Kidney glomerular epithelial cell (primary cell): ENCODE results near the gene CHST11.

Experiments
- DNase-seq: peaks from one replicate; lab custom pipeline; 2025; lab: John Stamatoyannopoulos, UW

CHST11 gene

DNA sequence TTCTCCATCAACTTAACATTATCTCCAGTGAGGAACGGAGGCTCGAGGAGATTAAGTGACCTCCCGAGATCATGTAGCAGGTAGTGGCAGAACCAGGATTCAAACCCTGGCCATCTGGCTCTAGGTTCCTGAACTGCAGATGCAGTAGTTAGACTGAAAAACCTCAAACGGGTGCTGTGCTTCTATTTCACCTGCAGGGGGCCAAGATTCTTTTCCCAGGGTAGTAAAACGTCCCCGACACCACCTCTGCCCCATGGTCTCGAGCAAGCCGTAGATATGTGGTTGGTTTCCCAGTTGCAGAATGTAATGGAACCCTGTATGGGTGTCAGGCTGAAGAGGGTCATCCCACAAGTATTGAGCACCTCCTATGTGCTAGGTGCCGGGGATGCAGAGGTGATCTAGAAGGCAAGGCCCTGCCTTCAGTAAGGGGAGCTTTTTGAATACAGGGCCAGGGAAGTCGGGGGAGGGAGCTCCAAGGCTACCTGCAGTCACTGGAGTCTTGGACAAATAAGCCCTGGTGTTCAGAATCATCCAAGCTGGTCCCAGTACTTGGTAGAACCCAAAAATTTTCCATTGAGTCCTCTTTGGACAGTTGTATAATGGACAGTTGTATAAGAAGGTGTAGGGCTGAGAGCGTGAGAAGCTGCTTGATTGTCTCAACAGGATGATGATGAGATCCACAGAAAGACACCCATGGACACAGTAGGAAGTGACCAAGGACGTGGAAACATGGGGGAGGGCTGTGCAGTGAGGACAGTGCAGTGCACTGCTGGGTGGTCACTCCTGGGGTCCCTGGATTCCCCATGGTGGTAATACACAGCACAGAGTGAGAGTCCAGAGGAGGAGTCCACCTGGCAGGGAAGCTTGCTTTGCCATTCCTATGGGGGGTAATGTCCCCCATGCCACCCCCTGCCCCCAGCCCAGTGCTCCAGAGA, 197.2 kb downstream of the CHST11 start:
- no peak for DNase-seq

DNA sequence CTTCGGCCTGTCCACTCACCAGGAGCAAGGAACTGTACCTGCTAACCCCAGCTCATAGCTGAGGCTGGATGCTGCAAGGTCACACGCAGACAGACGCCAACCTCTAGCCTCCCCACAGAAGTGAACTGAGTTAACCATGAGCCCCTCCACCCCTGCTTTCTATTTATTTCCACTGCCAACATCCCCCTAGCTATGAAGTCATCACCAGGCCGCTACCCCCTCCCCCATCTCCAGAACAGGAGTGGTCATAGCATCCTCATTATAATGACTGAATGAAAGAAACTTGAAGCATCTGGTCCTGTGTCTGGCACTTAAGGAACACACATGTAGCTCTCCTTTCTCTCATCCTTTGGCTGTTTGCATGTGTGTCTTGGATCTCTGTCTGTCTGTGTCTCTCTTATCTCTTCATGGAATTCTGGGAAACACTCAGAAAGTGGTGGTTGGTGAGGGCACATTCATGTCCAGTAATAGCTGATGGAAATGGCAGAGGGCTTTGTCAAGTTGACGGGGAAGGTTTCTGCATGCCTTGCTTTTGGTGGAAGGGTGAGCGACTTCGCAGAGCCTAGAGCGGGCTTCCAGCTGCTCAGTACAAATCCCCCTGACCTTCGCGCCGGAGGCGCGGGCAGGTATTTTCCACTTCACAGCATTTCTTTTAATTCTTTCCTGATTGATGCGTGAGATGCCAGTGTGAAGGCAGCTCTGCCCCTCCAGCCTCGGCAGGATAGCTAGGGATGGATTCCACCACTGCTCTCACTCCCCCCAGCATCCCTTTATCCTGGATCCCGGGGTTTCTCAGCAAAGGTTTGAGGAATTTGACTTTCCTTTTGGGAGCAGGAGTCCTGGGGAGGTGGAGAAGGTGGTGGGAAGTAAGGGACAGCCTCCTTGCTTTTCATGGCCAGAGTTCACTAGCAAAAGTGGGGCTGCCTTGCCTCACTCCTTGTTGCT, 198.2 kb downstream of the CHST11 start:
- DNase-seq, result no peak

DNA sequence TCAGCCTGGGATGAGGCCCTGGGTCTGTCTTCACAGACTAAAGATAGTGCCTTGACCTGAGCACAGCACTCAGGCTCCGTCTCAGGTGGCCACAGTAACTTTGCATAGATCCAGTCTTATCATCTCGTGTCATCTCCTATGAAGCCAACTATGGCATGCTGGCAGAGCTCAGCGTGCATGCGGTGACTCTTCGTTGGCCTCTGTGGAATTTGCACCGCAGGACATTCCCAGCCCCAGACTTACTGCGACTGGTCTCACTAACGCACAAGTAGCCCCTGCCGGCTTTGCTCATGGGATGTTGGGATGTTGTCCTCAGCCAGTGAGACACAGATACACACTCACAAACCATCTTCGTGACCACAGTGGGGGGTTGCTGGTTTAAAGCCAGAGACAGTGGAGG, 199.6 kb downstream of the CHST11 start:
- DNase-seq, result no peak

DNA sequence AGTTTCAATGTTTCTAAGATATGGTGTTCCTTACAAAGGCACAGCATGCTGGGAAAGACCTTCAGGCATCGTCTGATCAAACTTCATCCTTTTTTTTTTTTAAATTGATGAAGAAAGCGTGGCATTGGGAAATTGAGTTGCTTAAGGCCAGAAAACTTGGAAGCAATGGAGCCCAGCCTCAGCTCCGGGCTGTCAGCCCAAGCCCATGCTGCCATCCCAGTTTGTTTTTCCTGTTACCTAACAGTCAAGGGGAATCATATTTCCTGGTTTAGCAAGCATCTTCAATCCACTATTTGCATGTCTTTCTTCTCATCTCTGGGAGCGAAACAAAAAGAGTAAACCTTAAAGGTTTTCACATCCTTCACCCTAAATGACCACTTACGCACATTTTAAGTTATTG, 200.2 kb downstream of the CHST11 start:
- no peak for DNase-seq

DNA sequence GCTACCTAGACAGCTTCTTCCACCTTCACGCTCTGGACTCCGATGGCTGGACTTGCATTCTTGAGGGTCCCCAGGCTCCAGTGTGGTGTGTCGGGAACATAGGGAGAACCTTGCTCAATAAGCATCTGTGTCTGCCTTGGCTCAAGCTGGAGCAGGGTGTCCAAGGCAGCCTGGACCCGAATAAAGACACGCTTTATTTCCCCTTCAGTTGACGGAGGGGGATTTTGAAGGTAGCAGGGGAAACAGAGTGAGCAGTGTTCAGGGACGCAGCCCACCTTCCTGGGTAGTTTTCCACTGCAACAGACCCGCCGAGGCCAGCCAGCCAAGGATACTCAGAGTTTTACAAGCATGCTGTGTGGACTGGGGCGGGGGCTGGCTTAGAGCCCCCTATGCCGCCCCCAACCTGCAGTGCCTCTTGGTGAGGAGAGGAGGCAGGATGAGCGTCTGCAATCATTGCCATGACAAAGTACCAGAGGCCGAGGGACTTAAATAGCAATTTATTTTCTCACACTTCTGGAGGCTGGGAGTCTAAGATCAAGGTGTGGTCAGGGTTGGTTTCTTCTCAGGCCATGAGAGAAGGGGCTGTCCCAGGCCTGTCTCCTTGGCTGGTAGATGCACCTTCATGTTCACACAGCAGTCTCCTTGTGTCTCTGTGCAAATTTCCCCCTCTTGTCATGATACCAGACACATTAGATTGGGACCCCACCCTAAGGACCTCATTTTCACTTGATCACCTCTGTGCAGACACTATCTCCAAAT, 201.2 kb downstream of the CHST11 start:
- DNase-seq, result no peak

DNA sequence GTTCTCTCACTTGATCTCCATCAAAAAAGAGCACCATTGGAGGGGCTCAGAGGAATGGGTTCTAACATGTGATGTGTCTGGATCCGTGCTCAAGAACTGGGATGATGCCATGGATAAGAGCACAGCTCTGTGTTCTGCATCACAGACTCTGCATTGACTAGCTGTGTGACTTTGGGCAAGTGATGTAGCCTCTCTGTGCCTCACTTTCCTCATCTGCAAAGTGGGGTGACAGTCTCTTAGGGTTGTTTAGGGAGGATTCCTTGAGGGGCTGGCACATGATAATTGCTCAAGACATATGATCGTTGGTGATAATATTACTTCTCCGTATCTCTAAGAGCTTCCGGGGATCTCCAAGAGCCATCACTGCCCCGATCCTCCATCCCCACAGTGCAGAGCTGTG, 202.3 kb downstream of the CHST11 start:
- no peak for DNase-seq

DNA sequence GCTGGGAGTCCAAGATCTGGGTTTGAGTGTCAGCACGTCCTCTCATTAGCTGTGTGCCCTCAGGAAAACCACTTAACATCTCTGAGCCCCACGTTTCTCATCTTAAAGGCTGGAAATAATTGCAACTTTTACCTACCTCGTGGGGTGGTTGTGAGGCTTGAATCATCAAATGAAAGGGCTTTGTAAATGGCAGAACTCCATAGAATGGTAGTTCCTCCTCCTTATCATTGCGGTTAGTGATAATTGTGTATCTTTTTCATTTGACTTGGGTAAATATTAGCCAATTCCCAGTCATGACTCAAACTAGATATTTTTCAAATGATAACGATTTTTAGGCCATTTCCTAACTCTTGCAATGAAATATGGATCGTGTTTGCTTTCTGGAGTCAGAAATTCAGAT, 205.5 kb downstream of the CHST11 start:
- DNase-seq, result no peak

DNA sequence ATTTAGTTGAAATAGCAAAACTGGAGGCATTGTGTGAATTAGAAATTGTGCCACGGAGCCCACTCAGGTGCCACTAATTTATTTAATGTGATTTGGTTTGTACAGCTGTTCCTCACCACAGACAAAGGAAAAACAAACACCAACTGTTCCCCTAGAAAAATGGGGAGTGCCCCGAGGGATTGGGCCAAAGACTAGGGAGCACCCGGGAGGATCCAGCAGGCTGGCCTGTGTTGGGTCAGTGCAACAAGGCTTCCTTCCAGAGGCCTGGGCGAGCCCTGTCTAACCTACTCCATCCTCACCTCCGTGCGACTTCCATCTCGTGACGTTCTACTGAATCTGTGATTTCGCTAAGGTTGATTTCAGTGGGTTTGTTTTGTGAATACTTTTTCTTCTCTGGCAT, 206.2 kb downstream of the CHST11 start:
- no peak for DNase-seq

DNA sequence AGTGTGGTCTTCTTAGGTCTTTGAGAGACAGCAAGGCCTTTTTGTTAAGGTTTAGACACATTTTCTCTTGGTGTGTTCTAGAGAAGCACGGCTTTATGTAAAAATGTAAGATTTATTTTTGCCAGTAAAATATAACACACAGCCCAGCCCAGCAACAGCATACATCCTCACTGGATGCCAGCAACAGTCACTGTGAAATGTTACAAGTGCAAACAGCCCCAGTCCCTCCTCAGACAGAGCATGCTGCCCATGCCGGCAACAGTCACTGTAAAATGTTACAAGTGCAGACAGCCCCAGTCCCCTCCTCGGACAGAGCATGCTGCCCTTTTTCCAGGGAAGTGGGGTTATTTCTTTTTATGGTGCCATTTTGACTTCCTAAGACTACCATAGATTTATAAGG, 207.6 kb downstream of the CHST11 start:
- DNase-seq, result no peak

DNA sequence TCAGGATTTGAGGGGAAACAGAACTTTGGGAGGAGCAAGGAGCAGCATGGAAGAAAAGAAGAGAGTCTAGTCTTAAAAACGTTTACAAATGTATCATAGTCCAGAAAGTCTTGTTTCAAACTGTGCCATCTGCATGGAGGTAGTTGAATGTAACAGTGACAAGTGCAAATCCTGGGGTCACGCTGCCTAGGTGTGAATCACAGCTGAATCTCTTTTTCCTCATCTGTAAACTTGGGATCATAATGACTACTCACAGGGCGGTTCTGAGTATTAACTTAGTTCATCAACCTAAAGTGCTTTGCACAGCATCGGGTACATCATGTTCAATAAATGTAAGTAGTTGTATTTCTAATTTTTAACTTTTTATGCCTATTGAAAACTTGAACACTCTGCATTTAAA, 208.5 kb downstream of the CHST11 start:
- no peak for DNase-seq

DNA sequence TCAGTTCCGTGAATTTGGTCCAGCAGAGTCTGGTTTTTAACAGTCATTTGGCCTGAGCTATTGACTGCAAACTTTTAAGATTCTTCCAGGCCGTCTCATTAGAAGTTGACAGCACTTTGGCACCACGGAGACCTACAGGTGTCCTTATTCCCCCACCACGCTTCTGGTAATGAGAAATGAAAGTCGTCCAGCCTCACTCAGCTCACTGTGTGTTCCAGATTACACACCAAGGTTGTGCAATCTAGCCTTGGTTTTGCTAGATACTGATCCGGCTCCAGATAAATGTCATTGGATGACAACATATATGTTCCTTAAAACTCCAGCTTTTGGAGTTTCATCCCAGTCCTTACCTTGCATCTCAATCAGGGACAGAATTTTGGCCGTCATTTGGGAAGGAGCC, 210.4 kb downstream of the CHST11 start:
- DNase-seq, result no peak

DNA sequence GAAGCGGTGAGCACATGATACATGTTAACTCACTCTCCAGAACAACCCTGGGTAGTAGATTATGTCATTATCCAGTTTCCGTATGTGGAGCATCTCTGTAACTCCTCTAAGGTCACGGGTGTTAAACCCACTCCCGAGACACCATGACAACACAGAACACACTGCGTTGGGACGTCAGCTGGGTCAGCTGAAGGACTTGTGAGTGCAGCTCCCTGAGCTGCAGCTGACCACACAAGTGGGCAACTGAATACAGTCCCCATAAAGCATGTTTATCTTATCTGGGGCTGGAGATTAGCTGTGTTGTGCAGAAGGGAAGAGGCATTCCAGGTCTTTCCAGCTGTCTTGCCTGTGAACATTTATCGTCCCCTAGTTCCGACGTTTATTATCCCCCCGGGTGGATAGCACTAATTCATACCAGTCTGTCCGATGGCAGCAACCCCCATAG, 211.5 kb downstream of the CHST11 start:
- no peak for DNase-seq

DNA sequence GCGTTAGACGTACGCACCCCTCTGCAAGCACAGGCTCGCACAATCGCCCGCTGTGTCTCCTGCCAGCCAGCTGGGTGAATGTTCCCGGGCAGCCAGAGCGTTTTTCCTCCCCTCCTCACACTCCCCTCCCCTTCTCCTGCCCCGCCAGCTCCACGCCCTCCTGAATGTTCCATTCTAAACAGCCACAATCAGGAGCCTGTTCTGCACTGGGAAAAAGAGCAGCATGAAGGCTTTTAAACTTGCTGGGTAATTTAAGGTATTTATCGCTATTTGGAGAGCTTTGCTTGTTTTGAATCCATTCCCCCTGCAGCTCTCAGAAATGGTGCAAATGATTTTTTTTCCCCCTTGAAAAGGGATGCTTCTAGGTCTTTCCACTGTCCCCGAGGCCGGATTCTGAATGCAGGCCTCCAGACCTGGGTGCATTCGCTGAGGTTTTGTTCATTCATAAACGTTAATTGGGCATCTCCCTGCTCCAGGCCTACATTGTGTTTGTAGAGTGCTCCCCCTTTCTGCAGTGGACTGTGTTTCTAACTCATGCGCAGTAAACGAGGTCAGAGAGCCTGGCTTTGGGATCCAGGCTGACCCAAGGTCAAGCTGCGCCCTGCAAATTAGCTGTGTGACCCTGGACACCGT, 212.5 kb downstream of the CHST11 start:
- DNase-seq, result no peak

DNA sequence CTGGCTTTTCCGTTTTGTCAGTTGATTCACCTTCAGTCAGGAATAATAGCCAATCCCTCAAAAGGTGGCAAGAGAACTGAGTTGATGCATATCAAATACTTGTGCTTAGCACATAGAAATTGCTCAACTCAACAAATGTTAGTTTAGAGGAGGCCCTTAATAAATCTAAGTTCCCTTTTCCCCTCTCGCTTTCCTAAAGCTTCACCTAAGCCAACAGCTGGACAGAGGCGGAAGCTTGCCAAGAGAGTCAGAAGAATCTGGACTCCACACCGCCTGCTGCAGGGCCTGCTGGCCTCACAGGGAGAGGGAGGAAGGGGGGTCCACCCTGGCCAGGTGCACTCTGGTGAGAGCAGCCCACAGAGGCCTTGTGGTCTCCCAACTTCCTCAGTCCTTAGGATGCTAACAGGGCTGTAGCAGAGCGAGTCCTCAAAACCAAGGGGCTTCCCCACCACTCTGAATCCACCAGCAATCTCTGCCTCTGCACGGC, 213.1 kb downstream of the CHST11 start:
- DNase-seq, result no peak

DNA sequence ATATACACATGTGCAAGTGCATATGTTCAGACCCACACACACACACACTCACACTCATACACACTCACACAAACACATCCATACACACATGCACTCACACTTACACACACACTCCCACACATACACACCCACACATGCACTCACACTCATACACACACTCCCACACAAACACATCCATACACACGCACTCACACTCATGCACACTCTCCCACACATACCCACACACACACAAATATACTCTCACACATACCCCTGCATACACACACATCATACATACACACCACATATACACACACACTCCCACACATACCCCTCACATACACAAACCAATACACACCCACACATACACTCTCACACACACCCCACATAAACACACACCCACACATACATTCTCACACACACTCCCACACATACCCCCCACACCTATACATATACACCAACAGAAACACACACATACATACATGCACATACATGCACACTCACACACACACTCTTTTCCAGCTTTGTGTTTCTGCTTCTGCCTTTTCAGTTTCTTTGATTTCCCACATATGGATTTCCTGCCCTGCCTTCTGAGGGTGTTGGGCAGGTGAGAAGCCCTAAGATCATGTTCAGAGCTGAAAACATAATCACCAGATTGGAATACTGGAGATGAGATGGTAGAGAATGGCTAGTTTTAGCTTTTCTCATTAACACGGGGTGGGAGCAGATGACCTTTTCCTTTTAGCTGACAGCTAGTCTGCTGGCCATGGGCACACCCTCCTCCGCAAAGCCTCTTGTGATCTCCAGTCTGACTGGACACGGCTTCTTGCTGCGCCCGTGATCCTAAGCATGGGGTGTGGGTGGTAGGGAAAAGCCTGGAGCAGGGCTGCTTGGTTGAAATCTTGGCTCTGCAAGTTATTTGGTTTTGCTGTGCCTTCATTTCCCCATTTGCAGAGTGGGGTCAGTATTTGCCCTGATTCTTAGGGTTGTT, 214.0 kb downstream of the CHST11 start:
- no peak for DNase-seq

DNA sequence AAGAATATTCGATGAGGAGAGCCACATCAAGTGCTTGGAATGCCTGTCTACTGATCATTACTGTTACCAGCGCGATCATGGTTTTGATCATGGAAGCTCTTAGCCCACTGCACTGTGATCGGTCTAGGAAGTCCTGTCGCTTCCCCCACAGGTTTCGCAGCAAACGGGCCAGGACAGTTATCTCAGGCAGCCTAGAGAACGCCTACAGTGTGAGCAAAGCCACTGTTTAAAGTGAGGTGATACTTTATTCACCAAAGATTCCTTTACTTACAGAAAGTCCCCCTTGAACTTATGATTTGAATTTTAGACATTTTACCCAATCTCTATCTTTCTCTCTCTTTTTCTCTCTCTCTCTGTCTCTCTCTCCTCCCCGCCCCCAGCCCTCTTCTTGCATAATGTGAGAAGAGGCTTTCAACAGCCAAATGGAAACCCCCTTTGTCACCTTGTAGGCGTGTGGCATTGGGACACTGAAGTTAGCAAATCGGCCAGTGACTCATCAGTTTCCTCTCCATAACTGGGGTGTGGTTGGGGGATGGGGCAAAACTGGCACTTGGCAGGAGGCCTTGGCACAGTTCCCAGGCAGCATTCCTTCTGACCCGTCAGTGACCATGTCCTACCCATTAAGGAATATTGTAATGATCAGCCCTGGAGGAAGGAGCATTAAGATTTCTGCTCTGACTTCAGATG, 214.8 kb downstream of the CHST11 start:
- peak; percentile 92 for DNase-seq

DNA sequence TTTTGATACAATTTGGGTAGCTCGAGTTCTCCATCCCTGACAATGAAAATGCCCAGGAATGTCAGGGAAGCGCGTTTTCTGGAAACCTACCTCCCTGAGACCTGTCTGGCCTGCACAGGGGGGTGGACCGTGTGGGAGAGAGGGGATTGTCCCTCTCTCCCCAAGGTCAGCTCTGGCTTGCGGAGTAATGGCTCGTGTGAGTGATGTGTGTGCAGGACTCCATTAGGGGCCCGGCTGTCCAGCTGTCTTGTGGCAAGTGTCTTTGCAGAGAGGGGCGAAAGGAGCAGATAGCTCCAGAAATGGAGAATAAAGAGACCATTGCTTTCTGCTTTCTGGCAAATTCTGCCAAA, 215.3 kb downstream of the CHST11 start:
- DNase-seq, result no peak

DNA sequence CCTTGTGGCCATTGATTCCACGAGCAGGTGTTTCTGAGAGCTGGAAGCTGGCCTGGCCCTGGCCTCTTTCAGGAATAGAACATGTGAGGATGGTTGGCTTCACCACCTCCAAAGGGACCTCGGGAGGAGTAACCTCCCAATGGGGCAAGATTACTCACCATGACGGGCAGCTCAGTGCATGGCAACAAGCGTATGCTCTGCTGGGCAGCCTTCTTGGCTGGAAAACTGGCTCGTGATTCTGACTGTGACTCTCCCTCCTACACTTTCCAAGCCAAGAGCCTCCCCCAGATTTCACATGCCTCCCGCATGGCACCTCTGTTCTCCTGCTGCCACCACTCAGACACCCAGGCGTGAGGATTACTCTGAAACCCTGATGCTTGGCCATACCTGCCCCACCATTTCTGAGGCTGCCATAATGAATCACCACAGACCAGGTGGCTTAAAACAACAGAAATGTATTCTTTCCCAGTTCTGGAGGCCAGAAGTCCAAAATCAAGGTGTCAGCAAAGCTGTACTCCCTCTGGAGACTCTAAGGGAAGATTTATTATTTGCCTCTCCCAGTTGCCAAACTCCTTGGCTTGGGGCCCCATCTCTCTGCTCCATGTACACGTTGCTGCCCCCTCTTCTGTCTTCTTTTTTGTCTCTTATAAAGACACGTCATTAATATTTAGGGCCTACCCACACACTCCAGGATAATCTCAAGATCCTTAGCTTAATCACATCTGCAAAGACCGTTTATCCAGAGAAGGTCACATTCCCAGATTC, 215.9 kb downstream of the CHST11 start:
- DNase-seq, result peak; percentile 96

DNA sequence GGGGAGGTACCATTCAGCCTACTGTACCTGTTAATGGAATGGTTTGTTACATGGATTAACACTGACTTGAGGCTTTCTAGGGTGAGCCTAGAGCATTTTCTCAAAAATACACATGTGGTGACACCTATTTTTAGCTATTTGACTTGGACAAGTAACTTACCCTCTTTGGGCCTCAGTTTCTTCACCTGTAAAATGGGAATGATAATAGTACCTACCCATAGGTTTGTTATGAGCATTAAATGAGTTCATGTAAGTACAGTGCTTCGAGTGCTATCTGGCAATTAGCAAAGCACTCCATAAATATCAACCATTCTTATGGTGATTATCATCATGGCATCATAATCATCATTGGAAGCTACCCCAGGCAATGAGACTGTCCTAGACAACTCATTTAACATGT, 216.5 kb downstream of the CHST11 start:
- DNase-seq, result no peak
